GM18870 (cell line): ENCODE measurements around the gene NEGR1.

Experiments used
- ATAC-seq: cut with Tn5 transposase; IDR thresholded peaks from one replicate; pipeline ENCODE4 v1.9.1; 2021; ENCODE audit warnings: moderate library complexity; ENCODE audit not compliant: unreplicated experiment

Gene NEGR1

GRCh38 chr1:72122099-72122880, 160.0 kb downstream of the NEGR1 start:
- ATAC-seq: no peak

GRCh38 chr1:72119491-72119890, 162.8 kb downstream of the NEGR1 start:
- no peak for ATAC-seq

GRCh38 chr1:72117621-72118020, 164.7 kb downstream of the NEGR1 start:
- no peak for ATAC-seq

- ATAC-seq: no peak
Observed at GRCh38 chr1:72115290-72115689, 167.0 kb downstream of the NEGR1 start.

- no peak for ATAC-seq
Observed at GRCh38 chr1:72111662-72112061, 170.7 kb downstream of the NEGR1 start.

GRCh38 chr1:72109916-72110315, 172.4 kb downstream of the NEGR1 start:
- no peak for ATAC-seq

GRCh38 chr1:72105201-72105600, 177.1 kb downstream of the NEGR1 start:
- no peak for ATAC-seq

GRCh38 chr1:72101840-72102632, 180.3 kb downstream of the NEGR1 start:
- no peak for ATAC-seq

GRCh38 chr1:72100771-72101170, 181.6 kb downstream of the NEGR1 start:
- ATAC-seq: no peak

- ATAC-seq: no peak
Observed at GRCh38 chr1:72097851-72098570, 184.3 kb downstream of the NEGR1 start.

- no peak for ATAC-seq
Observed at GRCh38 chr1:72094209-72094608, 188.1 kb downstream of the NEGR1 start.

- no peak for ATAC-seq
Observed at GRCh38 chr1:72086394-72086793, 195.9 kb downstream of the NEGR1 start.

GRCh38 chr1:72075425-72075824, 206.9 kb downstream of the NEGR1 start:
- ATAC-seq: no peak

GRCh38 chr1:72066431-72066830, 215.9 kb downstream of the NEGR1 start:
- ATAC-seq: no peak

GRCh38 chr1:72064196-72065075, 217.9 kb downstream of the NEGR1 start:
- no peak for ATAC-seq

GRCh38 chr1:72063364-72064044, 218.8 kb downstream of the NEGR1 start:
- ATAC-seq: no peak

GRCh38 chr1:72062584-72062983, 219.8 kb downstream of the NEGR1 start:
- ATAC-seq: no peak

GRCh38 chr1:72060466-72061245, 221.7 kb downstream of the NEGR1 start:
- no peak for ATAC-seq

- no peak for ATAC-seq
Observed at GRCh38 chr1:72056516-72056915, 225.8 kb downstream of the NEGR1 start.
